H1 (cell line): ENCODE data around the gene FAM168B. TPM values are rescaled to one million over a fixed set of nuclear protein-coding genes. Genes with fewer than 3 reads are reported as not detected.

Source experiments
- CTCF ChIA-PET: fragments of 300-600 bp; sonication (Branson Sonifier 250); formaldehyde crosslinking; loops from one replicate; lab custom pipeline; 2021; ENCODE audit not compliant: partially characterized antibody; lab: Charles Lee
- POLR2A ChIA-PET: fragments of 300-600 bp; sonication (Branson Sonifier 250); formaldehyde crosslinking; loops from one replicate; lab custom pipeline; 2021; ENCODE audit warnings: inconsistent platforms; ENCODE audit not compliant: partially characterized antibody; lab: Charles Lee
- DNase-seq, 2 experiments: peaks; one replicate each; pipeline versions ENCODE4 v3.0.0 to v3.0.0-alpha.2; 2010 to 2022; ENCODE audit warnings: low spot score in 2 of 2, low read depth in 1 of 2, mixed read lengths in 1 of 2
- FAIRE-seq: peaks from 2 replicates; lab custom pipeline; 2011; peaks lifted over from hg19 to GRCh38; lab: Jason Lieb, UNC
- H2AFZ ChIP-seq: 2 replicates; pipeline ENCODE4 v1.8.1; 2012; ENCODE audit warnings: low read length, inconsistent platforms
- H2AK5ac ChIP-seq: 2 replicates; pipeline ENCODE4 v1.6.1; 2013; ENCODE audit warnings: low read depth, low read length
- H2BK120ac ChIP-seq: replicated peaks from 2 replicates; pipeline ENCODE3; 2013; ENCODE audit warnings: low read depth, low read length, inconsistent platforms
- H2BK12ac ChIP-seq: 2 replicates; pipeline ENCODE4 v1.6.1; 2013; ENCODE audit warnings: low read depth, low read length
- H2BK15ac ChIP-seq: 2 replicates; pipeline ENCODE4 v1.6.1; 2013; ENCODE audit warnings: low read length
- H2BK20ac ChIP-seq: 2 replicates; pipeline ENCODE4 v1.6.1; 2013; ENCODE audit warnings: low read length
- H2BK5ac ChIP-seq: 2 replicates; pipeline ENCODE4 v1.6.1; 2013; ENCODE audit warnings: low read depth, low read length
- H3K14ac ChIP-seq: 2 replicates; pipeline ENCODE4 v1.6.1; 2013; ENCODE audit warnings: inconsistent platforms; ENCODE audit not compliant: insufficient read length
- H3K18ac ChIP-seq: 2 replicates; pipeline ENCODE4 v1.6.1; 2013; ENCODE audit warnings: low read length; ENCODE audit errors: extremely low read depth
- H3K23ac ChIP-seq: 2 replicates; pipeline ENCODE4 v1.6.1; 2013; ENCODE audit warnings: inconsistent platforms; ENCODE audit not compliant: insufficient read length
- H3K23me2 ChIP-seq: 2 replicates; pipeline ENCODE4 v1.6.1; 2013; ENCODE audit warnings: low read depth, low read length
- H3K27ac ChIP-seq: 2 replicates; pipeline ENCODE4 v1.6.1; 2011; ENCODE audit warnings: low read depth, low read length, inconsistent platforms
- H3K27me3 ChIP-seq, 4 experiments: replicated peaks in 1 of 4; 1 replicate in 1 of 4; 2 replicates in 3 of 4; pipeline versions ENCODE4 v1.6.1 to v1.8.1; 2011 to 2013; ENCODE audit warnings: low read length in 3 of 4, mild to moderate bottlenecking in 3 of 4, inconsistent platforms in 2 of 4, mixed read lengths in 2 of 4, moderate library complexity in 1 of 4; ENCODE audit not compliant: control insufficient read depth in 3 of 4, insufficient read depth in 3 of 4; ENCODE audit errors: extremely low read depth in 1 of 4
- H3K36me3 ChIP-seq, 4 experiments: 2 replicates each; pipeline versions ENCODE4 v1.6.1 to v1.8.1; 2011 to 2013; ENCODE audit warnings: mild to moderate bottlenecking in 4 of 4, low read length in 3 of 4, moderate library complexity in 2 of 4, control low read depth in 1 of 4, inconsistent platforms in 1 of 4; ENCODE audit not compliant: insufficient read depth in 4 of 4, control insufficient read depth in 2 of 4
- H3K4ac ChIP-seq: replicated peaks from 2 replicates; pipeline ENCODE3; 2013; ENCODE audit warnings: low read length, low read depth, mixed read lengths, inconsistent platforms; ENCODE audit not compliant: insufficient read length
- H3K4me1 ChIP-seq, 4 experiments: replicated peaks in 1 of 4; 1 replicate in 1 of 4; 2 replicates in 3 of 4; pipeline versions ENCODE4 v1.6.1 to v1.8.1; 2011 to 2013; ENCODE audit warnings: low read length in 3 of 4, inconsistent platforms in 2 of 4, mixed read lengths in 1 of 4; ENCODE audit not compliant: insufficient read depth in 4 of 4, control insufficient read depth in 3 of 4
- H3K4me2 ChIP-seq, 2 experiments: 2 replicates each; pipeline versions ENCODE4 v1.6.1 to v1.8.1; 2011 to 2013; ENCODE audit warnings: low read depth in 2 of 2, low read length in 2 of 2, control low read depth in 1 of 2, inconsistent platforms in 1 of 2, mild to moderate bottlenecking in 1 of 2; ENCODE audit not compliant: insufficient read depth in 1 of 2
- H3K4me3 ChIP-seq, 4 experiments: fragments of 200-600, 300-600 bp in 1 of 4; sonication (generic), shearing (Covaris generic), sonication (Bioruptor Twin) in 1 of 4; 2 replicates each; pipeline versions ENCODE4 v1.5.1 to v1.8.1; 2011 to 2016; ENCODE audit warnings: low read length in 4 of 4, low read depth in 3 of 4, control low read depth in 2 of 4, inconsistent platforms in 2 of 4, mild to moderate bottlenecking in 2 of 4, mixed read lengths in 1 of 4, moderate library complexity in 1 of 4; ENCODE audit not compliant: insufficient read depth in 2 of 4; ENCODE audit errors: extremely low read depth in 1 of 4
- H3K56ac ChIP-seq: replicated peaks from 2 replicates; pipeline ENCODE3; 2013; ENCODE audit warnings: low read depth, mild to moderate bottlenecking, mixed read lengths, low read length, inconsistent platforms; ENCODE audit not compliant: insufficient read length
- H3K79me1 ChIP-seq: 2 replicates; pipeline ENCODE4 v1.6.1; 2013; ENCODE audit warnings: low read depth, low read length, control low read depth
- H3K79me2 ChIP-seq, 2 experiments: 2 replicates each; pipeline versions ENCODE4 v1.6.1 to v1.8.1; 2012 to 2013; ENCODE audit warnings: low read length in 2 of 2, mild to moderate bottlenecking in 2 of 2, inconsistent platforms in 1 of 2; ENCODE audit not compliant: insufficient read depth in 2 of 2, control insufficient read depth in 1 of 2
- H3K9ac ChIP-seq, 4 experiments: replicated peaks in 1 of 4; 1 replicate in 1 of 4; 2 replicates in 3 of 4; pipeline versions ENCODE4 v1.6.1 to v1.8.1; 2011 to 2013; ENCODE audit warnings: low read depth in 3 of 4, low read length in 3 of 4, control low read depth in 2 of 4, mild to moderate bottlenecking in 2 of 4, moderate library complexity in 2 of 4, inconsistent platforms in 1 of 4; ENCODE audit errors: extremely low read depth in 1 of 4
- H3K9me3 ChIP-seq, 2 experiments: 2 replicates each; pipeline versions ENCODE4 v1.6.1 to v1.8.1; 2012 to 2013; ENCODE audit warnings: mild to moderate bottlenecking in 2 of 2, moderate library complexity in 2 of 2, control low read depth in 1 of 2, inconsistent platforms in 1 of 2, low read depth in 1 of 2, low read length in 1 of 2, mixed read lengths in 1 of 2; ENCODE audit not compliant: insufficient read depth in 2 of 2
- H4K20me1 ChIP-seq, 2 experiments: replicated peaks in 1 of 2; 2 replicates each; pipeline versions ENCODE3 to v1.8.1; 2011 to 2013; ENCODE audit warnings: inconsistent platforms in 2 of 2, low read length in 2 of 2, mild to moderate bottlenecking in 1 of 2; ENCODE audit not compliant: insufficient read depth in 2 of 2, control insufficient read depth in 1 of 2
- H4K5ac ChIP-seq: 2 replicates; pipeline ENCODE4 v1.6.1; 2013; ENCODE audit warnings: low read length, low read depth, mixed read lengths, inconsistent platforms; ENCODE audit not compliant: insufficient read length
- H4K8ac ChIP-seq: 2 replicates; pipeline ENCODE4 v1.8.0; 2013; ENCODE audit warnings: mild to moderate bottlenecking, moderate library complexity, low read length, inconsistent platforms; ENCODE audit not compliant: insufficient read depth; ENCODE audit errors: extremely low read depth
- H4K91ac ChIP-seq: replicated peaks from 2 replicates; pipeline ENCODE3; 2013; ENCODE audit warnings: low read length, mixed read lengths, inconsistent platforms; ENCODE audit not compliant: insufficient read length
- RFX5 ChIP-seq: IDR thresholded peaks from 2 replicates; pipeline ENCODE4 v1.6.1; 2011; ENCODE audit warnings: low read depth, low read length, improper control_type of control experiment, borderline replicate concordance
- SP2 ChIP-seq: IDR thresholded peaks from 2 replicates; pipeline ENCODE4 v1.6.1; 2012; ENCODE audit warnings: mild to moderate bottlenecking, low read length, inconsistent platforms
- WGBS, 2 experiments: shearing (Covaris generic) in 1 of 2; methylation state at CpG; one replicate each; pipeline versions ENCODE4 v1.1.6 to v1.1.7; 2013 to 2015; ENCODE audit warnings: low lambda C conversion rate in 2 of 2, mixed read lengths in 2 of 2, inconsistent platforms in 1 of 2, low coverage in 1 of 2, missing lambda C conversion rate in 1 of 2; ENCODE audit not compliant: insufficient replicate concordance in 2 of 2, insufficient coverage in 1 of 2, insufficient read length in 1 of 2; ENCODE audit errors: extremely low coverage in 1 of 2, missing lambda C conversion rate in 1 of 2; 5-methylcytosine and 5-hydroxymethylcytosine counted together
- polyA plus RNA-seq, 7 experiments: library from polyadenylated mRNA; depleted of rRNA in 3 of 7; stranded (reverse) in 5 of 7; unstranded in 2 of 7; fragments of >200 nt in 5 of 7; fragments of 200-250 nt in 2 of 7; gene quantifications; 1 replicate in 5 of 7; 2 replicates in 1 of 7; 4 replicates in 1 of 7; pipeline versions ENCODE4 v1.2.1 to v1.2.3, GENCODE V29; 2011 to 2013; ENCODE audit warnings: missing spikeins in 2 of 7, mixed read lengths in 2 of 7
- total RNA-seq: library from RNA; stranded (reverse); fragmentation: NEBNext Ultra II Directional; extraction: Animal tissue kit (Norgen Biotek cat#: 25700); gene quantifications from 2 replicates; pipeline ENCODE4 v1.2.1, GENCODE V29; 2021

FAM168B gene
- total and polyA plus RNA-seq, 2 of the 8 experiments (the other 6 are each of a cell fraction or from before 2014, with no cell fraction given): 61.9 to 123 TPM

GRCh38 chr2:131142849-131143248, 49.6 kb upstream of the FAM168B start:
- H3K79me2 ChIP-seq: peaks cover 0 to 13% of the 10 kb centered on the region in 2 experiments; a peak in 2 of 4 replicates
- no peak overlapping the region for H3K9ac ChIP-seq
- H3K56ac ChIP-seq: no peak overlapping the region
- no peaks in the 10 kb centered on the region for H3K23me2 ChIP-seq
- H3K23ac ChIP-seq: no peak overlapping the region
- no peak for TF ChIP-seq SP2
- TF ChIP-seq RFX5: no peak
- H4K91ac ChIP-seq: no peak overlapping the region
- H3K36me3 ChIP-seq: peaks cover 6 to 43% (median 20%) of the 10 kb centered on the region in 4 experiments
- H3K18ac ChIP-seq: no peak overlapping the region
- no peak overlapping the region for H2BK20ac ChIP-seq
- H4K8ac ChIP-seq: no peak overlapping the region
- no peaks in the 10 kb centered on the region for H3K9me3 ChIP-seq
- H2BK12ac ChIP-seq: no peak overlapping the region
- no peak overlapping the region for H4K5ac ChIP-seq
- H2AK5ac ChIP-seq: no peak overlapping the region
- H3K14ac ChIP-seq: no peak overlapping the region
- ChIA-PET POLR2A (no interaction called here), CTCF (no interaction called here)
- no peak overlapping the region for H2BK5ac ChIP-seq
- peaks cover 2% of the 10 kb centered on the region; the same call in 1 of the 2 replicates for H3K79me1 ChIP-seq
- no peak overlapping the region for H2BK120ac ChIP-seq
- no peak for DNase-seq
- H4K20me1 ChIP-seq: peaks cover 6 to 20% of the 10 kb centered on the region in 2 experiments
- 93% methylated on average over 5 of the region's 5 CpGs; no CpG with 5 or more reads in 1 of the 2 experiments for WGBS, 2 experiments
- no peak overlapping the region for H2BK15ac ChIP-seq
- no peak overlapping the region for H3K4me2 ChIP-seq
- no peak for FAIRE-seq
- H3K4me3 ChIP-seq: no peak overlapping the region
- no peaks in the 10 kb centered on the region for H3K27me3 ChIP-seq
- H3K4me1 ChIP-seq: no peaks in the 10 kb centered on the region; a peak in 1 of 7 replicates
- H2AFZ ChIP-seq: no peak overlapping the region
- H3K27ac ChIP-seq: no peak overlapping the region
- no peak overlapping the region for H3K4ac ChIP-seq
